Kidney glomerular epithelial cell (primary cell): ENCODE results near the gene SERPINB3.
"Not testable (repeated sequence)": the region's sequence is repeated elsewhere in the genome, so short reads cannot be mapped to it uniquely, and the experiment has no call there.

Experiments
- DNase-seq: peaks from one replicate; lab custom pipeline; 2025; lab: John Stamatoyannopoulos, UW

Gene SERPINB3

GRCh38 chr18:63661750-63662149 lies at the start of gene SERPINB3:
SERPINB3 (minus strand) TSS chr18:63661893; CDS start chr18:63661216, 677 bp downstream.
- DNase-seq = not testable (repeated sequence)

DNA sequence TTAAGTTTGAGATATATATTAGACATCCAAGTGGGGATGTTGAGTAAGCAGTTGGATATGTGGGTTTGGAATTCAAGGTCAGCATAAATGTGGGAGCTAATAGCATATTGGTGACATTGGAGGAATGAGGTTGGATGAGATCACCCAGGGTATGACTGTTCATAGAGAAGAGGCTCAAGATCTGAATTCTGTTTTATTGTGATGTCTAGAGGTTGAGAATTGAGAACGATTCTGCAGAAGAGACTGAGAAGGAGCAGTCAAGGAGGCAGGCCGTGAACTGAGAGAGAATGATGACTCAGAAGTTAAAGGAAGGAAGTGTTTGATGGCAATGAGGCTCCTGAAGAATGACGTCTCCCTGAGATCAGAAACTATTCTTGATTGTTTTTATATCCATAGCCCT lies 47.0 kb upstream of the SERPINB3 start:
- peak; percentile 10 for DNase-seq

DNA sequence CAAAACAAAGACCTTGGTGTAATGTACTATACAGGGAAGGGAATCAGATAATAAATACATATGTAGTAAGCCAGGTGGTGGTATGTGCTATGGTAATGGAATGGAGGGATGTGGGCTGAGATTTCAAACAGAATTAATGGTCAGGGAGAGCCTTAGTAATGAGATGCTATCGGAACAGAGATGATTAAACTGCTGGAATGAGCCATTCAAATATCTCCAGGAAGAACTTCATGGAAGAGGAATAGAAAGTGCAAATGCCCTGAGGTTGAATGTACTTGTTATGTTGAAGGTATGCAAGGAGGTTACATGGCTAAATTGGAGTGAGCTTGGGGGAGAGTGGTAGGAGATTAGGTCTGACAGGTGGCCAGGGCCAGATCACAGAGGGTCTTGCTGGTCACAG lies 46.1 kb upstream of the SERPINB3 start:
- no peak for DNase-seq

- DNase-seq = no peak
Observed at GRCh38 chr18:63705401-63705800, 43.7 kb upstream of the SERPINB3 start.

GRCh38 chr18:63702660-63703059 lies 41.0 kb upstream of the SERPINB3 start, which contains the start of gene SERPINB11:
SERPINB11 (plus strand) TSS chr18:63702960; CDS start chr18:63710194, 7,234 bp downstream.
- DNase-seq = no peak

GRCh38 chr18:63701952-63702351 lies 40.3 kb upstream of the SERPINB3 start:
- no peak for DNase-seq

DNA sequence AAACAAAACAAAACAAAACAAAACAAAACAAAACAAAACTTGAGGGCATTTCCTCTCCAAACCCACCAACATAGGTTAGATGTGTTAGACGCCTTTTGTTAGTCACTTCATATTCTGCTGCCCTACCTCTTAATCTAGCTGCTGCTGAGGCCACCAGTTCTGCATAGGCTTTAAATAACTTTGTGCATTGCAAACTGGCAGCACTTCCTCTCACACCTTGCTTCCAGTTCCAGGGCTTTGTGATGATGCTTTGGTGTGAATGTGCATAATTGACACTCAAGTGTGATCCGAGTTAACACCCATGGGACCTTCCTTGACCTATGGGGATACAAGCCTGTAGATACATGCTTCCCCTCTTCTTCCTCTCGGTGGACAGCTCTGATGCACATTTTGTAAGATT lies 38.8 kb upstream of the SERPINB3 start:
- no peak for DNase-seq

- DNase-seq = no peak
Observed at GRCh38 chr18:63697097-63697660, 35.5 kb upstream of the SERPINB3 start.

- no peak for DNase-seq
Observed at GRCh38 chr18:63689064-63689463, 27.4 kb upstream of the SERPINB3 start.

GRCh38 chr18:63686871-63687270 lies 25.2 kb upstream of the SERPINB3 start:
- DNase-seq = no peak

DNA sequence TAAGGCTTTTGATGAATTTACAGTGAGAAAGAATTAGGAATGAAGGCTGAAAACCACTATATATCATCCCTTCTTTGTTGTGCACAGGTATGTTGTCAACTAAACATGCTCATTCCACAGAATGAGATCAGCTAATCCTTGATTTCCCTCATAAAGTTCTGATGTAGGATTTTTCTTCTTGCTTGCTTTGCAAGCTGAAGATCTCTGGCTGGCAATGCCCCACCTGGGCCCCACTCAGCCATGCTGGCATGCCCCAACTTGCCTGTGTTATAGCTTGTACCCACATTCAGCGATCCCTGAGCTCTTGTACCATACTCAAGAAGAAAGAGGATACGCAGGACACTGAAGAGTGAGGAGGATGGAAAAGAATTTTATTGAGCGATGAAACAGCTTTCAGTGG lies 23.0 kb upstream of the SERPINB3 start:
- no peak for DNase-seq

DNA sequence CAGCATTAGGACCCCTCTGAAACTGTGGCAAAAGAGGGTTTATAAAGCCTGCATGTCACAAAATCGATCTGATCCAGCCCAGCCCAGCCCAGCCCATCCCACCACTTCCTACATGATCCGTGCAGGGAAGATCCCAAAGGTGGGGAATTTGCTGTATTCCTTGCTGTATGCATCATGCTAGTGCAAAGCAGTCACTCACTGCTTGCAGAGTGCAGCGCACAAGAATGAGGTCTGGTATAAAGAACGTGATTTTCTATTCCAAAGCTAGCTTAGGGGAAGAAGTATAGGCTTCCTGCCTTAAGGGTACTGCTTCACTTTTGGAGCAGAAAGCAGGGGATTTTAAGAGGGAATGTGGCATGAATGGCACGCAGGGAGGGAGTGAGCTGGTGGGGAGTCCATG lies 22.2 kb upstream of the SERPINB3 start:
- no peak for DNase-seq

DNA sequence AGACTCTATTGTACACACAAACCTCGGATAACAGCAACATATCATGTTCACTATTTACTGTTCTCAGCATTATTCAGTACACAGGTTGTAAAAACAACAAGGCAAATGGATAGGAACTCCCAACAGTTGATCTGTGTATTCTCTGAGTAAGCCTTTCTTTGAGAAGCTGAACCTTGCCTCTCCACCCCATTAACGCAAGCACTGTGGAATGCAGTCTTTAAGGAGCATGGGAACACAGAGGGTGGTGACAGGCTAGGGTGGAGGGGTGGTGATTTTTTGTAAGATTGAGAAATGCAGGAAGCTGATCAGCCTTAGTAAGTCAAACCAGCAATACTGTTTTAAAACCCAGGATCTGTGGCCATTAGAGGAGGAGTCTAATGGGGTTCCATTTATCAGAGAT lies 21.5 kb upstream of the SERPINB3 start:
- peak; percentile 33 for DNase-seq

GRCh38 chr18:63681449-63682340 lies 20.0 kb upstream of the SERPINB3 start:
- DNase-seq = no peak

GRCh38 chr18:63679820-63680606 lies 18.3 kb upstream of the SERPINB3 start:
- no peak for DNase-seq

DNA sequence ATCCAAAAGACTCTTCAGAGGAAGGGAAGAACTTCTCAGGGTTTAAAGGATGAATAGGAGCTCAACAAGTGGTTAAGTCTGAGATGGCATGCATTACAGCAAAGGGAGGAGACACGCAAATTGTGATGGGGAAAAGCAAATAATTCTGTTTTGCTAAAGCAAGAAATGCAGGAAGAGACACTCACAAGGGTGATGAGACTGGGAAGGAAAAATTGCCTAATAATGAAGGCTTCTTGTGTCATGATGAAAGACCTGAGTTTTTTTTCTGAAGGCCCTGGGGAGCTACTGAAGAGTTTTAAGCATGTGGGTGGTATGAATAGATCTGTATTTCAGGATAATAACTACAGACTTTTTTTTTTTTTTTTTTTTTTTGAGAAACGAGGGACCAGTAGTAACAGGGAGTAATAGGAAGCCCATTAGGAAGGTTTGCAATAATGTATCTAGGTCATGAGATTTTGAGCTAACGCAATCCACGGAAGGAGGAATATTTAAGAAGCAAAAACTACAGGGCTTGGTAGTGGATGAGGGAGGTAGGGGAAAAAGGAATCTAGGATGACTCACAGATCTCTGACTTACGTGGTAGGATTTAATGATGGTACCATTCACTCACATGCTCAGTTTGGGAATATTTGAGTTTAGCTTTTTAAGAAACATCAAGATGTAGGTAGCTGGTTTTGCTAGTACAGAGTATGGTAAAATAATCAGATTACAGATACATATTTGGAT lies 16.0 kb upstream of the SERPINB3 start:
- no peak for DNase-seq

GRCh38 chr18:63676526-63677323 lies 15.0 kb upstream of the SERPINB3 start:
- DNase-seq = no peak

GRCh38 chr18:63664571-63664970 lies 2.9 kb upstream of the SERPINB3 start:
- no peak for DNase-seq

DNA sequence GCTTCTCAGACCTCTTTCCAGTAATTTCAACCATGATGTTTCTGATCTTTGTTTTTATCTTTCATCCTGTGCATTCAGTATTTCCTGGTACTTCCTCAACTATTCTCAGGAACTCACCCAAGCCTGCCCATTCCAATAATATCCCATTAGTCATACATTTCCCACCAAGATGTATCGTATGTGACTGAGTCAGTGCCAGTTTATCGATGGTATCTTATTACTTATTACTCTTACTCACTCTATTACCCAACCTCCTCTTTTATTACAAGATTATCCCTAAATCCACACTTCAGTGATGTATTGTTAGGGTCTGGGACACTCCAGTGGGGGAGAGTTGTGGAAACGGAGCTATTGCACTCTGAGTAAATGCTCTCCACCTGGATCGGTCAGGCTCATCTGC lies 2.8 kb downstream of the SERPINB3 start:
- DNase-seq = not testable (repeated sequence)

- not testable (repeated sequence) for DNase-seq
Observed at GRCh38 chr18:63650271-63650670, 11.4 kb downstream of the SERPINB3 start.

GRCh38 chr18:63648241-63648640 lies 13.5 kb downstream of the SERPINB3 start:
- no peak for DNase-seq
